HCT116 (cell line): Measurements from ENCODE around the gene HAAO. TPM values are rescaled to one million over a fixed set of nuclear protein-coding genes. Genes with fewer than 3 reads are reported as not detected.

ENCODE experiments used
- ATAC-seq: fragments of 200-7000 bp; cut with Tn5 transposase; 2 replicates; pipeline ENCODE4 v1.9.1; 2020; ENCODE audit warnings: mild to moderate bottlenecking, moderate library complexity
- BruUV-seq: library from RNA; stranded (reverse); fragments of 400-500 nt; replicated peaks from 2 replicates; lab custom pipeline; 2021; lab: Mats Ljungman, UMichigan
- CTCF ChIA-PET: fragments of 300-600 bp; sonication (Branson Sonifier 250); formaldehyde crosslinking; loops from one replicate; lab custom pipeline; 2021; ENCODE audit warnings: antibody characterized with exemption; lab: Charles Lee
- POLR2A ChIA-PET: fragments of 300-600, 350-600 bp; sonication (Branson Sonifier 250); formaldehyde crosslinking; loops from one replicate; lab custom pipeline; 2021; ENCODE audit warnings: antibody characterized with exemption; lab: Charles Lee
- RAD21 ChIA-PET, 2 experiments: fragments of 300-600 bp; sonication (Branson Sonifier 250); formaldehyde crosslinking; loops; one replicate each; lab custom pipeline; 2023; ENCODE audit warnings: low total read pairs in 2 of 2; ENCODE audit not compliant: uncharacterized antibody in 2 of 2, unreplicated experiment in 2 of 2, low non-redundant PET in 1 of 2; lab: Charles Lee
- DNase-seq: peaks from one replicate; pipeline ENCODE4 v3.0.0-alpha.2; 2010; ENCODE audit warnings: low read depth, low spot score
- H2AFZ ChIP-seq: fragments of 200-600 bp; shearing (Covaris generic), sonication (generic); 2 replicates; pipeline ENCODE4 v1.6.1; 2017; ENCODE audit warnings: low read depth, mixed run types, mixed read lengths, antibody characterized with exemption, low read length; ENCODE audit not compliant: poor library complexity, severe bottlenecking
- H3K27ac ChIP-seq: 2 replicates; pipeline ENCODE4 v1.5.1; 2012; ENCODE audit warnings: low read depth, low read length
- H3K27me3 ChIP-seq: fragments of 200-600 bp; sonication (generic); 2 replicates; pipeline ENCODE4 v1.6.1; 2016; ENCODE audit warnings: mixed run types, low read length, mixed read lengths; ENCODE audit not compliant: insufficient read depth
- H3K36me3 ChIP-seq, 2 experiments: fragments of 200-500 bp in 1 of 2; fragments of 200-600 bp in 1 of 2; sonication (Bioruptor generic) in 1 of 2; sonication (generic) in 1 of 2; 2 replicates each; pipeline versions ENCODE4 v1.5.1 to v1.6.1; 2014 to 2016; ENCODE audit warnings: low read length in 2 of 2, inconsistent platforms in 1 of 2, mixed read lengths in 1 of 2, mixed run types in 1 of 2; ENCODE audit not compliant: insufficient read depth in 2 of 2, control insufficient read depth in 1 of 2
- H3K4me1 ChIP-seq, 2 experiments: fragments of 200-600 bp in 1 of 2; sonication (generic) in 1 of 2; 2 replicates each; pipeline versions ENCODE4 v1.5.1 to v1.6.1; 2012 to 2017; ENCODE audit warnings: low read length in 2 of 2, inconsistent platforms in 1 of 2, mild to moderate bottlenecking in 1 of 2, mixed read lengths in 1 of 2, mixed run types in 1 of 2, moderate library complexity in 1 of 2; ENCODE audit not compliant: insufficient read depth in 2 of 2, control insufficient read depth in 1 of 2
- H3K4me2 ChIP-seq: fragments of 200-600 bp; sonication (generic); 2 replicates; pipeline ENCODE4 v1.6.1; 2017; ENCODE audit warnings: mixed run types, low read length, mixed read lengths
- H3K4me3 ChIP-seq, 2 experiments: fragments of 200-600 bp in 1 of 2; sonication (generic) in 1 of 2; replicated peaks in 1 of 2; 2 replicates each; pipeline ENCODE4 v1.5.1; 2011 to 2016; ENCODE audit warnings: low read length in 2 of 2, control low read depth in 1 of 2, low read depth in 1 of 2, mild to moderate bottlenecking in 1 of 2, mixed read lengths in 1 of 2, mixed run types in 1 of 2
- H3K79me2 ChIP-seq: fragments of 200-600 bp; sonication (generic); 2 replicates; pipeline ENCODE4 v1.6.1; 2017; ENCODE audit warnings: mild to moderate bottlenecking, mixed run types, low read length, moderate library complexity, mixed read lengths; ENCODE audit not compliant: insufficient read depth
- H3K9ac ChIP-seq: fragments of 200-600 bp; sonication (generic); 2 replicates; pipeline ENCODE4 v1.6.1; 2016; ENCODE audit warnings: low read length, mixed read lengths
- H3K9me2 ChIP-seq: fragments of 200-600 bp; sonication (generic), shearing (Covaris generic); 2 replicates; pipeline ENCODE4 v1.6.1; 2017; ENCODE audit warnings: mixed run types, mild to moderate bottlenecking, moderate library complexity; ENCODE audit not compliant: insufficient read depth
- H3K9me3 ChIP-seq, 2 experiments: fragments of 200-500 bp in 1 of 2; fragments of 200-600 bp in 1 of 2; sonication (Bioruptor generic) in 1 of 2; sonication (generic) in 1 of 2; 2 replicates each; pipeline ENCODE4 v1.6.1; 2014 to 2017; ENCODE audit warnings: low read length in 2 of 2, mixed read lengths in 2 of 2, inconsistent platforms in 1 of 2, low read depth in 1 of 2, mild to moderate bottlenecking in 1 of 2, mixed run types in 1 of 2, moderate library complexity in 1 of 2; ENCODE audit not compliant: control insufficient read depth in 1 of 2, insufficient read depth in 1 of 2
- H4K20me1 ChIP-seq: fragments of 200-600 bp; sonication (generic), shearing (Covaris generic); 2 replicates; pipeline ENCODE4 v1.6.1; 2017; ENCODE audit warnings: mixed run types, mild to moderate bottlenecking, moderate library complexity; ENCODE audit not compliant: insufficient read depth
- ATF3 ChIP-seq: IDR thresholded peaks from 2 replicates; pipeline ENCODE4 v1.6.1; 2012
- CBX3 ChIP-seq: IDR thresholded peaks from 2 replicates; pipeline ENCODE4 v1.6.1; 2012; ENCODE audit warnings: low read depth
- CEBPB ChIP-seq: IDR thresholded peaks from 2 replicates; pipeline ENCODE4 v1.6.1; 2012; ENCODE audit warnings: low read depth
- ELF1 ChIP-seq: IDR thresholded peaks from 2 replicates; pipeline ENCODE4 v1.6.1; 2012; ENCODE audit warnings: low read depth, borderline replicate concordance
- EZH2phosphoT487 ChIP-seq: fragments of 200-600 bp; IDR thresholded peaks from 2 replicates; pipeline ENCODE4 v1.6.1; 2018; ENCODE audit warnings: antibody characterized with exemption, borderline replicate concordance
- FOSL1 ChIP-seq: IDR thresholded peaks from 2 replicates; pipeline ENCODE4 v1.6.1; 2012; ENCODE audit warnings: low read depth
- MAX ChIP-seq: IDR thresholded peaks from 2 replicates; pipeline ENCODE4 v1.6.1; 2012
- POLR2A ChIP-seq: IDR thresholded peaks from 2 replicates; pipeline ENCODE4 v1.7.0; 2011; ENCODE audit warnings: borderline replicate concordance; ENCODE audit not compliant: insufficient read depth, insufficient read length; ENCODE audit errors: extremely low read depth
- POLR2AphosphoS5 ChIP-seq: IDR thresholded peaks from 2 replicates; pipeline ENCODE4 v1.6.1; 2011; ENCODE audit warnings: mild to moderate bottlenecking, low read depth, low read length, moderate library complexity
- RAD21 ChIP-seq: IDR thresholded peaks from 2 replicates; pipeline ENCODE4 v1.6.1; 2012; ENCODE audit warnings: low read depth, mild to moderate bottlenecking
- REST ChIP-seq: IDR thresholded peaks from 2 replicates; pipeline ENCODE4 v1.6.1; 2012; ENCODE audit warnings: low read depth
- SIN3A ChIP-seq: IDR thresholded peaks from 2 replicates; pipeline ENCODE4 v1.6.1; 2012; ENCODE audit warnings: low read depth
- SP1 ChIP-seq: IDR thresholded peaks from 2 replicates; pipeline ENCODE4 v1.6.1; 2012; ENCODE audit warnings: low read depth
- SRF ChIP-seq: IDR thresholded peaks from 2 replicates; pipeline ENCODE4 v1.6.1; 2012; ENCODE audit warnings: low read depth
- TCF7L2 ChIP-seq: IDR thresholded peaks from 2 replicates; pipeline ENCODE4 v1.7.0; 2011; ENCODE audit warnings: borderline replicate concordance, inconsistent platforms; ENCODE audit not compliant: insufficient read depth, insufficient read length; ENCODE audit errors: extremely low read depth
- YY1 ChIP-seq: IDR thresholded peaks from 2 replicates; pipeline ENCODE4 v1.6.1; 2011; ENCODE audit warnings: low read length, low read depth, moderate library complexity, mild to moderate bottlenecking; ENCODE audit not compliant: insufficient replicate concordance; ENCODE audit errors: extremely low read depth
- ZBTB33 ChIP-seq: IDR thresholded peaks from 2 replicates; pipeline ENCODE4 v1.6.1; 2011; ENCODE audit warnings: mild to moderate bottlenecking, low read length, moderate library complexity; ENCODE audit not compliant: insufficient replicate concordance; ENCODE audit errors: extremely low read depth
- ZFX ChIP-seq: fragments of 450-650 bp; IDR thresholded peaks from 2 replicates; pipeline ENCODE4 v1.6.1; 2017
- ZNF274 ChIP-seq: fragments of 200-500 bp; sonication (Bioruptor generic); IDR thresholded peaks from 2 replicates; pipeline ENCODE4 v1.6.1; 2014; ENCODE audit warnings: mild to moderate bottlenecking, low read depth, low read length, inconsistent platforms
- intact Hi-C: fragments of 100-400 bp; cut with micrococcal nuclease; formaldehyde crosslinking; loops from 2 replicates; pipeline ENCODE4 v1.10.0; 2022
- total RNA-seq: library from RNA; stranded (reverse); gene quantifications from one replicate; pipeline ENCODE4 v1.2.1, GENCODE V29; 2021; ENCODE audit not compliant: unreplicated experiment

Gene HAAO
- total RNA-seq, 1 experiment from 2014 or later, result not detected

GRCh38 chr2:42768706-42769256 lies 23.6 kb downstream of the HAAO start:
- POLR2A ChIA-PET, result no interaction called here

More at GRCh38 chr2:42768706-42769256, 23.6 kb downstream of the HAAO start:
- Histone ChIP-seq H4K20me1 (no peaks in the 10 kb centered on the region), H3K36me3 (no peaks in the 10 kb centered on the region), H3K9me2 (no peaks in the 10 kb centered on the region), H3K9me3 (no peaks in the 10 kb centered on the region), H3K79me2 (no peaks in the 10 kb centered on the region), H3K4me2 (no peak overlapping the region), H3K9ac (no peak overlapping the region), H2AFZ (no peak overlapping the region), H3K4me3 (no peak overlapping the region), H3K27ac (no peak overlapping the region), H3K27me3 (no peaks in the 10 kb centered on the region), H3K4me1 (peaks cover 0 to 3% of the 10 kb centered on the region in 2 experiments; a peak in 1 of 4 replicates)
- intact Hi-C loops, result no loop called here
- ChIA-PET RAD21 (no interaction called here), CTCF (no interaction called here)
- DNase-seq, result no peak
- TF ChIP-seq TCF7L2, result no peak
- TF ChIP-seq SRF, result no peak
- TF ChIP-seq RAD21, result no peak
- no peak for TF ChIP-seq CEBPB
- no peak for TF ChIP-seq ZFX
- no peak for TF ChIP-seq REST
- TF ChIP-seq POLR2AphosphoS5, result no peak
- TF ChIP-seq ELF1, result no peak
- no peak for TF ChIP-seq SP1
- TF ChIP-seq ATF3, result no peak
- TF ChIP-seq CBX3, result no peak
- TF ChIP-seq ZNF274, result no peak
- no peak for TF ChIP-seq SIN3A
- TF ChIP-seq MAX, result no peak
- TF ChIP-seq ZBTB33, result no peak
- TF ChIP-seq YY1, result no peak
- no peak for TF ChIP-seq EZH2phosphoT487
- TF ChIP-seq POLR2A, result no peak
- no peak for TF ChIP-seq FOSL1
- no TSS peak for BruUV-seq
- ATAC-seq, result no peak
